Measurements from ENCODE around the gene ARHGEF3.

The ARHGEF3 gene

DNA sequence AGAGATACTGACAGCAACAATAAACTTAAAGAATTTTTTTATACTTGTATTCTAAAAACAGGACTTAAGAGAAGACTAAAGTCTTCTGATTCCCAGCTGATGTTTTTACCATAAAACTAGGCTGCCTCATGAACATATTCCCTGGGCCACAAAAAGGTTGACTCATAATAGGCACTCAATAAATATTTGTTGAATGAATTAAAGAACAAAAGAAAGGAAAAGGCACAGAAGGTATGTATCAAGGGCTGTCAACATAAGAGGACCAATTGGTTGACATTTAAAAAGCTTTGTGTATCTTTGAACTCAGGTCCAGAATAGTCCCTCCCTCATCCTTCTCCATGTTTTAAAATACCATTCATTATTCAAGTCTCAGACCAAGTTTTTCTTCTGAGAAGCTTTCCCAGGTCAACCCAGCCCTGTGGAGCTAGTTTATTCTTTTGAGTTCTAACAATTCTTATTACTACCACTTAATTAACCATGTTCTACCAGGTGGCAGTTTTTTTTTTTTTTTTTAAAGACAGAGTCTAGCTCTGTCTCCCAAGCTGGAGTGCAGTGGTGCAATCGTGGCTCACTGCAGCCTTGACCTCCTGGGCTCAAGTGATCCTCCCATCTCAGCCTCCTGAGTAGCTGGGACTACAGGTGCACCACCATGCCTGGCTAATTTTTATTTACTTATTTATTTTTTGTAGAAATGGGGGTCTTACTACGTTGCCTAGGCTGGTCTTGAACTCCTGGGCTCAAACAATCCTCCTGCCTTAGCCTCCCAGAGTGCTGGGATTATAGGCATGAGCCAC, 17.5 kb upstream of the ARHGEF3 start:
- no peaks in the 10 kb centered on the region for H3K9me3 ChIP-seq (ENCODE audit: control insufficient read depth, insufficient read depth, low read depth, low read length)
- no peaks in the 10 kb centered on the region for H3K36me3 ChIP-seq (ENCODE audit: control insufficient read depth in 2 of 2, insufficient read depth in 1 of 2, low read length in 2 of 2)
- H3K4me3 ChIP-seq (ENCODE audit: low read depth, low read length), result no peak overlapping the region
- POLR2A ChIA-PET, result interaction anchor here (1.6 kb wide), 1 partner anchor 17 kb away, joined by 7 read pairs; the partner anchor contains the start of gene ARHGEF3
- H3K27ac ChIP-seq (ENCODE audit: extremely low read depth, low read depth, low read length), result no peak overlapping the region
- TF ChIP-seq ZNF677 (tag by site-specific recombination; IDR thresholded peaks at IDR 0.05) (no peak), FEZF1 (tag by site-specific recombination; IDR thresholded peaks at IDR 0.05) (no peak), ZBTB20 (tag by site-specific recombination; IDR thresholded peaks at IDR 0.05) (no peak), KLF8 (tag by site-specific recombination; IDR thresholded peaks at IDR 0.05) (no peak)
- H3K4me1 ChIP-seq (ENCODE audit: control insufficient read depth, insufficient read depth, low read length), result peaks cover 7% of the 10 kb centered on the region
- CTCF ChIA-PET, result interaction anchor here (1.2 to 1.7 kb wide), 4 partner anchors 17 to 169 kb away, joined by 3 to 8 read pairs (median 6); partner anchors contain the start of gene ARHGEF3

DNA sequence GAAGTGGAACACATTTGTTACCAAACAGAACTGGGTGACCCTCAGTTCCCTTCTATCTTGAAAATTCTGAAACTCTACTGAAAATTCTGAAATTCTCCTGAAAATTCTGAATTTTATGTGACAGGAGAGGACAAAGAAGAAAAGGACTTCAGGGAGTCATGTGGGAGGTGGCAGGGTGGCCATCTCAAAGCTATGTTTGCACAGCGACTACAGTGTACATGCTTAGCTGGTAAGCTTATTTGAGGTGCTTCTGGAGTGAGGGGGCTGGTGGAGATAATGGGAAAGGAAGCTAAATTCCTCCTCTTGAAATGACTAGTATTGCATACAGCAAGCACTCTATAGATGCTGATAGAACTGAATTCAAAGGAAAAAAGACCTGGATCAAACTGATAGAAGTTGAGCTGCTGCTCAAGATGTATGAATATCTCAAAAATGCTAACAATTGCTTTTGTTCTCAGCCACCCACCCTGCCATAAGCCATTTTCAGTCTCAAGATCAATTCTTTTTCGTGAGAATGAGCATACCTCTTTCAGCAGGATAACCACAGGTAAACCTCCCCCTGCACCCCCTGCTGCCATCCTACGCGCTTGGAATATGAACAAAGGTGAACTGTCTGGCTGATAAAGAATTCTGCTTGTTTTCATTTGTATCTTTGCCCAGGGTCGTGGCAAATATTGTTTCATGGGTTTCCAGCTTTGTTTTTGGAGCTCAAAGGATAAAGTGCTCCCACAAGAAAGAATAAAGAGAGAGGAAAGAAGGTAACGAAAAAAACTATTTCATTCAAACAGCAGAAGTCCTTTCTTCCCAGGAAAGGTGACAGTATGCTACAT, 16.6 kb upstream of the ARHGEF3 start:
- CTCF ChIA-PET, result interaction anchor here (0.6 to 1.7 kb wide), 5 partner anchors 16 to 483 kb away, joined by 3 to 8 read pairs (median 4); partner anchors contain the start of gene ARHGEF3
- H3K36me3 ChIP-seq (ENCODE audit: control insufficient read depth in 2 of 2, insufficient read depth in 1 of 2, low read length in 2 of 2), result no peaks in the 10 kb centered on the region
- POLR2A ChIA-PET, result interaction anchor here (0.5 to 1.6 kb wide), 3 partner anchors 17 to 250 kb away, joined by 3 to 7 read pairs (median 4); partner anchors contain the start of gene ARHGEF3
- no peaks in the 10 kb centered on the region for H3K9me3 ChIP-seq (ENCODE audit: control insufficient read depth, insufficient read depth, low read depth, low read length)
- no peak for TF ChIP-seq MEIS1 (CRISPR knock-in tag; IDR thresholded peaks at IDR 0.05; ENCODE audit: borderline replicate concordance)
- no peak for TF ChIP-seq ZNF266 (tag by site-specific recombination; IDR thresholded peaks at IDR 0.05; ENCODE audit: low read depth)
- no peak for TF ChIP-seq ZNF560 (tag by site-specific recombination; IDR thresholded peaks at IDR 0.05; ENCODE audit: borderline replicate concordance)
- TF ChIP-seq, protein P1, sequence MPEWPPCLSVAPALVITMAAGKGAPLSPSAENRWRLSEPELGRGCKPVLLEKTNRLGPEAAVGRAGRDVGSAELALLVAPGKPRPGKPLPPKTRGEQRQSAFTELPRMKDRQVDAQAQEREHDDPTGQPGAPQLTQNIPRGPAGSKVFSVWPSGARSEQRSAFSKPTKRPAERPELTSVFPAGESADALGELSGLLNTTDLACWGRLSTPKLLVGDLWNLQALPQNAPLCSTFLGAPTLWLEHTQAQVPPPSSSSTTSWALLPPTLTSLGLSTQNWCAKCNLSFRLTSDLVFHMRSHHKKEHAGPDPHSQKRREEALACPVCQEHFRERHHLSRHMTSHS (tag by site-specific recombination; IDR thresholded peaks at IDR 0.05), result no peak
- TF ChIP-seq ZXDB (tag by site-specific recombination; IDR thresholded peaks at IDR 0.05), result no peak
- no peak for TF ChIP-seq ZNF776 (tag by site-specific recombination; IDR thresholded peaks at IDR 0.05; ENCODE audit: borderline replicate concordance)
- no peak for TF ChIP-seq ZNF654 (tag by site-specific recombination; IDR thresholded peaks at IDR 0.05; ENCODE audit: low read depth)
- no peak for TF ChIP-seq YY1 (tag by site-specific recombination; IDR thresholded peaks at IDR 0.05)
- TF ChIP-seq BCL11B (tag by site-specific recombination; IDR thresholded peaks at IDR 0.05; ENCODE audit: low read depth), result no peak
- TF ChIP-seq ZNF202 (tag by site-specific recombination; IDR thresholded peaks at IDR 0.05; ENCODE audit: borderline replicate concordance), result no peak
- no peak for TF ChIP-seq KLF8 (tag by site-specific recombination; IDR thresholded peaks at IDR 0.05)
- TF ChIP-seq ZNF391 (tag by site-specific recombination; IDR thresholded peaks at IDR 0.05; ENCODE audit: borderline replicate concordance, low read depth), result no peak
- no peak for TF ChIP-seq ZNF426 (tag by site-specific recombination; IDR thresholded peaks at IDR 0.05)
- TF ChIP-seq, protein P2, sequence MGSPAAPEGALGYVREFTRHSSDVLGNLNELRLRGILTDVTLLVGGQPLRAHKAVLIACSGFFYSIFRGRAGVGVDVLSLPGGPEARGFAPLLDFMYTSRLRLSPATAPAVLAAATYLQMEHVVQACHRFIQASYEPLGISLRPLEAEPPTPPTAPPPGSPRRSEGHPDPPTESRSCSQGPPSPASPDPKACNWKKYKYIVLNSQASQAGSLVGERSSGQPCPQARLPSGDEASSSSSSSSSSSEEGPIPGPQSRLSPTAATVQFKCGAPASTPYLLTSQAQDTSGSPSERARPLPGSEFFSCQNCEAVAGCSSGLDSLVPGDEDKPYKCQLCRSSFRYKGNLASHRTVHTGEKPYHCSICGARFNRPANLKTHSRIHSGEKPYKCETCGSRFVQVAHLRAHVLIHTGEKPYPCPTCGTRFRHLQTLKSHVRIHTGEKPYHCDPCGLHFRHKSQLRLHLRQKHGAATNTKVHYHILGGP (tag by site-specific recombination; IDR thresholded peaks at IDR 0.05), result no peak
- TF ChIP-seq ZNF423 (tag by site-specific recombination; IDR thresholded peaks at IDR 0.05), result no peak
- TF ChIP-seq, protein P3, sequence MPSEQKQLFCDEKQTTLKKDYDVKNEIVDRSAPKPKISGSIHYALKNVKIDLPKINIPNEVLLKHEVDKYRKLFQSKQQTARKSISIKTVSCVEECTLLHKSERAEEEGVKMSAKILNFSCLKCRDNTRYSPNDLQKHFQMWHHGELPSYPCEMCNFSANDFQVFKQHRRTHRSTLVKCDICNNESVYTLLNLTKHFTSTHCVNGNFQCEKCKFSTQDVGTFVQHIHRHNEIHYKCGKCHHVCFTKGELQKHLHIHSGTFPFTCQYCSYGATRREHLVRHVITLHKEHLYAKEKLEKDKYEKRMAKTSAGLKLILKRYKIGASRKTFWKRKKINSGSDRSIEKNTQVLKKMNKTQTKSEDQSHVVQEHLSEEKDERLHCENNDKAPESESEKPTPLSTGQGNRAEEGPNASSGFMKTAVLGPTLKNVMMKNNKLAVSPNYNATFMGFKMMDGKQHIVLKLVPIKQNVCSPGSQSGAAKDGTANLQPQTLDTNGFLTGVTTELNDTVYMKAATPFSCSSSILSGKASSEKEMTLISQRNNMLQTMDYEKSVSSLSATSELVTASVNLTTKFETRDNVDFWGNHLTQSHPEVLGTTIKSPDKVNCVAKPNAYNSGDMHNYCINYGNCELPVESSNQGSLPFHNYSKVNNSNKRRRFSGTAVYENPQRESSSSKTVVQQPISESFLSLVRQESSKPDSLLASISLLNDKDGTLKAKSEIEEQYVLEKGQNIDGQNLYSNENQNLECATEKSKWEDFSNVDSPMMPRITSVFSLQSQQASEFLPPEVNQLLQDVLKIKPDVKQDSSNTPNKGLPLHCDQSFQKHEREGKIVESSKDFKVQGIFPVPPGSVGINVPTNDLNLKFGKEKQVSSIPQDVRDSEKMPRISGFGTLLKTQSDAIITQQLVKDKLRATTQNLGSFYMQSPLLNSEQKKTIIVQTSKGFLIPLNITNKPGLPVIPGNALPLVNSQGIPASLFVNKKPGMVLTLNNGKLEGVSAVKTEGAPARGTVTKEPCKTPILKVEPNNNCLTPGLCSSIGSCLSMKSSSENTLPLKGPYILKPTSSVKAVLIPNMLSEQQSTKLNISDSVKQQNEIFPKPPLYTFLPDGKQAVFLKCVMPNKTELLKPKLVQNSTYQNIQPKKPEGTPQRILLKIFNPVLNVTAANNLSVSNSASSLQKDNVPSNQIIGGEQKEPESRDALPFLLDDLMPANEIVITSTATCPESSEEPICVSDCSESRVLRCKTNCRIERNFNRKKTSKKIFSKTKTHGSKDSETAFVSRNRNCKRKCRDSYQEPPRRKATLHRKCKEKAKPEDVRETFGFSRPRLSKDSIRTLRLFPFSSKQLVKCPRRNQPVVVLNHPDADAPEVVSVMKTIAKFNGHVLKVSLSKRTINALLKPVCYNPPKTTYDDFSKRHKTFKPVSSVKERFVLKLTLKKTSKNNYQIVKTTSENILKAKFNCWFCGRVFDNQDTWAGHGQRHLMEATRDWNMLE (tag by site-specific recombination; conservative IDR thresholded peaks at IDR 0.05; ENCODE audit: low read depth), result no peak
- no peak for TF ChIP-seq ZNF169 (tag by site-specific recombination; IDR thresholded peaks at IDR 0.05)
- TF ChIP-seq, protein P4, sequence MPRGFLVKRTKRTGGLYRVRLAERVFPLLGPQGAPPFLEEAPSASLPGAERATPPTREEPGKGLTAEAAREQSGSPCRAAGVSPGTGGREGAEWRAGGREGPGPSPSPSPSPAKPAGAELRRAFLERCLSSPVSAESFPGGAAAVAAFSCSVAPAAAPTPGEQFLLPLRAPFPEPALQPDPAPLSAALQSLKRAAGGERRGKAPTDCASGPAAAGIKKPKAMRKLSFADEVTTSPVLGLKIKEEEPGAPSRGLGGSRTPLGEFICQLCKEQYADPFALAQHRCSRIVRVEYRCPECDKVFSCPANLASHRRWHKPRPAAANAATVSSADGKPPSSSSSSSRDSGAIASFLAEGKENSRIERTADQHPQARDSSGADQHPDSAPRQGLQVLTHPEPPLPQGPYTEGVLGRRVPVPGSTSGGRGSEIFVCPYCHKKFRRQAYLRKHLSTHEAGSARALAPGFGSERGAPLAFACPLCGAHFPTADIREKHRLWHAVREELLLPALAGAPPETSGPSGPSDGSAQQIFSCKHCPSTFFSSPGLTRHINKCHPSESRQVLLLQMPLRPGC (tag by site-specific recombination; IDR thresholded peaks at IDR 0.05), result no peak
- no peak for TF ChIP-seq FEZF1 (tag by site-specific recombination; IDR thresholded peaks at IDR 0.05)
- TF ChIP-seq ZNF791 (tag by site-specific recombination; IDR thresholded peaks at IDR 0.05), result no peak
- H3K4me1 ChIP-seq (ENCODE audit: control insufficient read depth, insufficient read depth, low read length), result peaks cover 12% of the 10 kb centered on the region
- no peak overlapping the region for H3K4me3 ChIP-seq (ENCODE audit: low read depth, low read length)
- no peak overlapping the region for H3K27ac ChIP-seq (ENCODE audit: extremely low read depth, low read depth, low read length)

Data from HEK293 (cell line).